BLaER1 (cell line): ENCODE results near the gene SCTR.

Experiments
- H3K27ac ChIP-seq: shearing (Covaris generic); formaldehyde crosslinking; 2 replicates; pipeline ENCODE4 v1.8.1; 2022
- H3K27me3 ChIP-seq: shearing (Covaris generic); formaldehyde crosslinking; 2 replicates; pipeline ENCODE4 v1.8.1; 2022
- H3K36me3 ChIP-seq: shearing (Covaris generic); formaldehyde crosslinking; 2 replicates; pipeline ENCODE4 v1.8.1; 2022
- H3K4me1 ChIP-seq: shearing (Covaris generic); formaldehyde crosslinking; 2 replicates; pipeline ENCODE4 v1.8.1; 2022
- H3K4me2 ChIP-seq: shearing (Covaris generic); formaldehyde crosslinking; 2 replicates; pipeline ENCODE4 v1.8.1; 2022
- H3K4me3 ChIP-seq: shearing (Covaris generic); formaldehyde crosslinking; 2 replicates; pipeline ENCODE4 v1.8.1; 2022
- H3K9ac ChIP-seq: shearing (Covaris generic); formaldehyde crosslinking; 2 replicates; pipeline ENCODE4 v1.8.1; 2022
- H3K9me3 ChIP-seq: shearing (Covaris generic); formaldehyde crosslinking; 2 replicates; pipeline ENCODE4 v1.8.1; 2022
- H4K20me1 ChIP-seq: shearing (Covaris generic); formaldehyde crosslinking; 2 replicates; pipeline ENCODE4 v1.8.1; 2022
- Cebpa-rat ChIP-seq: shearing (Covaris generic); IDR thresholded peaks from 2 replicates; pipeline ENCODE4 v1.8.1; 2022

The SCTR gene

GRCh38 chr2:119448427-119449141, 75.7 kb downstream of the SCTR start:
- H3K9me3 ChIP-seq: peaks cover 6% of the 10 kb centered on the region; the same call in 1 of the 2 replicates
- no peak overlapping the region for H3K27ac ChIP-seq
- H4K20me1 ChIP-seq: no peaks in the 10 kb centered on the region
- no peak for TF ChIP-seq Cebpa-rat
- no peak overlapping the region for H3K4me3 ChIP-seq
- H3K36me3 ChIP-seq: no peaks in the 10 kb centered on the region
- H3K4me1 ChIP-seq: peaks cover 25% of the 10 kb centered on the region
- peak overlapping the region; percentile 60 for H3K4me2 ChIP-seq
- H3K9ac ChIP-seq: no peak overlapping the region
- H3K27me3 ChIP-seq: no peaks in the 10 kb centered on the region

DNA sequence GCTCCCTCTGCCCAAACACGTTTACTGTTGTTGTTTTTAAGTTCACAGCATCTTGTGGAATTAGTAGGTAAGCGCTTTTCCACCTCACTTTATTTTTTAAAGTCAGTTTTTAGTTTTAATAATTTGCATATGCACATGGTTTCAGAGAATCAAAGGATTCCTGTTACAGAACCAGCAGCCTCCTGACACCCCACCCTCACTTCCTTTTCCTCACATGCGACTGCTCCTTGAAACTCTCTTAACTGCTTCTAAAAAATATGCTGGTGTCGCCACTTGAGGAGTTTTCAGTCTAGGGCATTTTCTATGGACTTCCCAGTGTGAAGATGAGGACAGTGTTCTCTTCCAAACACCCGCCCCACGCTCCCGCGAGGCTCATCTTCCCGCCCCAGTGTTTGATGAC, 78.2 kb downstream of the SCTR start:
- H3K27me3 ChIP-seq: no peaks in the 10 kb centered on the region
- H4K20me1 ChIP-seq: no peaks in the 10 kb centered on the region
- peak overlapping the region; percentile 27; the same call in 1 of the 2 replicates for H3K4me2 ChIP-seq
- H3K9me3 ChIP-seq: peaks cover 6% of the 10 kb centered on the region; the same call in 1 of the 2 replicates
- H3K27ac ChIP-seq: no peak overlapping the region
- H3K9ac ChIP-seq: no peak overlapping the region
- no peaks in the 10 kb centered on the region for H3K36me3 ChIP-seq
- TF ChIP-seq Cebpa-rat: no peak
- H3K4me1 ChIP-seq: peaks cover 25% of the 10 kb centered on the region
- no peak overlapping the region for H3K4me3 ChIP-seq

DNA sequence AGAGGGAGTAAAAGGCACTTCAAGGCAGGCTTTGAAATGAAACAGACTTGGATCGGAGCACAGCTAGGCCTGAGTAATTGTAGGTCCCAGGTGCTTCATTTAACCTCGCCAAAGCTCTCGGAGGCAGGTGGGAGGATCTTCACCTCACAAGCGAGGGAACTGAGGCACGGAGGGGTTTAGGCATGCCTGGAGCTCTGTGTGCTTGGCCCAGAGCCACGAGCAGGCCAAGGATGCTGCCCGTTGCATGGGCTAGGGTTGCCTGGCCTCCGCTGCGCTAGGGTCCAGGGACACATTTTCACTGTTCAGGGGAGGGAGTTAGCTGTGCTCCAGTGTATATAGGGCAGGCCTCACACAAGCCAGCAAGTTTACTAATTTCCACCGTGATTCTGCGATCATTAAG, 81.4 kb downstream of the SCTR start:
- Histone ChIP-seq H3K27ac (no peak overlapping the region), H3K4me1 (peaks cover 11% of the 10 kb centered on the region), H4K20me1 (no peaks in the 10 kb centered on the region), H3K9me3 (peaks cover 6% of the 10 kb centered on the region; the same call in 1 of the 2 replicates), H3K9ac (no peak overlapping the region), H3K4me2 (no peak overlapping the region), H3K27me3 (no peaks in the 10 kb centered on the region), H3K36me3 (no peaks in the 10 kb centered on the region), H3K4me3 (no peak overlapping the region)
- TF ChIP-seq Cebpa-rat: no peak

DNA sequence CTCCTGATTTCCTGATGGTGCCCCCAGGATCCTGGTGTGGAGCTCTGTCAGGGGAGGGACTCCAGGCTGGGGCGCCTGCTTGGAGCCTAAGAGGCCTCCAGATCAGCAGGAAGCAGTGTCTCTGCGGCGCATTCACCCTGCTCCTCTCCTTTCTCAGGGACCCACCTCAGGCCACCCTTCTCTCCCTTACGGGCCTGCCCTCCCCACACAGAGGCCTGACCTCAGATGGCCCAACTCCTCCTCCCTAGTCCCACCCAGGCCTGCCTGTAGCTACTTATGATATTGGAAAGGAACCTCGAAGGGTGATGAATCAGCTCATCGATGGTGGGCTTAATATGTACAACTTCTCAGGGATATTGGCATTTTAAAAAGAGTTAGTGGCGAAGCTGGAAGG, 82.1 kb downstream of the SCTR start:
- H3K4me2 ChIP-seq: no peak overlapping the region
- H3K27me3 ChIP-seq: no peaks in the 10 kb centered on the region
- H4K20me1 ChIP-seq: no peaks in the 10 kb centered on the region
- H3K4me1 ChIP-seq: peaks cover 11% of the 10 kb centered on the region
- H3K27ac ChIP-seq: no peak overlapping the region
- no peak for TF ChIP-seq Cebpa-rat
- no peaks in the 10 kb centered on the region for H3K36me3 ChIP-seq
- no peak overlapping the region for H3K9ac ChIP-seq
- H3K9me3 ChIP-seq: peaks cover 6% of the 10 kb centered on the region; the same call in 1 of the 2 replicates
- no peak overlapping the region for H3K4me3 ChIP-seq

GRCh38 chr2:119441376-119442225, 82.7 kb downstream of the SCTR start:
- H3K4me1 ChIP-seq: peaks cover 10% of the 10 kb centered on the region
- no peaks in the 10 kb centered on the region for H3K36me3 ChIP-seq
- peaks cover 6% of the 10 kb centered on the region; the same call in 1 of the 2 replicates for H3K9me3 ChIP-seq
- H4K20me1 ChIP-seq: no peaks in the 10 kb centered on the region
- no peak for TF ChIP-seq Cebpa-rat
- H3K9ac ChIP-seq: no peak overlapping the region
- no peak overlapping the region for H3K4me2 ChIP-seq
- no peaks in the 10 kb centered on the region for H3K27me3 ChIP-seq
- H3K27ac ChIP-seq: no peak overlapping the region
- H3K4me3 ChIP-seq: no peak overlapping the region

GRCh38 chr2:119440873-119441272, 83.4 kb downstream of the SCTR start:
- Histone ChIP-seq H3K9me3 (peaks cover 6% of the 10 kb centered on the region; the same call in 1 of the 2 replicates), H3K4me1 (peaks cover 2% of the 10 kb centered on the region; the same call in 1 of the 2 replicates), H3K36me3 (no peaks in the 10 kb centered on the region), H4K20me1 (no peaks in the 10 kb centered on the region), H3K4me3 (no peak overlapping the region), H3K4me2 (no peak overlapping the region), H3K9ac (no peak overlapping the region), H3K27ac (no peak overlapping the region), H3K27me3 (no peaks in the 10 kb centered on the region)
- TF ChIP-seq Cebpa-rat: no peak

DNA sequence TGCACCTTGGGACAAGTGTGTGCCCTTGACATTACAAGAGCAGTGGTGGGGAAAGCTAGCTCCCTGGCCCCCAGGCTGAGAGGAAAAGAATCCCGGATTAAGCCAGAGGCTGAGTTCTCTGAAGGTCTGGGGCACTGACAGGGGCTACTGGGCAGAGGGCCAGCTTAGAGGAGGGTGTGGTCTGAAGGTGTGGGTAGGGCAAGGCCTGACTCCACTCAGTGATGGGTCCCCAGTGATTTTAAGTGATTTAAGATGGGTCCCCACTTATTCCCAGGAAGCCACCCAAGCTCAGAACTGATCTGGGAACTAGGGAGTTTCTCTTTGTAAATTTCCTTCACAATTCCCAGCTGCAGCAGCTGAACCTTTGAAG, 83.8 kb downstream of the SCTR start:
- no peak overlapping the region for H3K27ac ChIP-seq
- no peak overlapping the region for H3K9ac ChIP-seq
- no peaks in the 10 kb centered on the region for H3K36me3 ChIP-seq
- H3K27me3 ChIP-seq: no peaks in the 10 kb centered on the region
- H3K4me1 ChIP-seq: no peaks in the 10 kb centered on the region
- no peak overlapping the region for H3K4me2 ChIP-seq
- no peaks in the 10 kb centered on the region for H4K20me1 ChIP-seq
- no peak overlapping the region for H3K4me3 ChIP-seq
- TF ChIP-seq Cebpa-rat: no peak
- H3K9me3 ChIP-seq: peaks cover 5% of the 10 kb centered on the region; the same call in 1 of the 2 replicates

GRCh38 chr2:119439574-119440500, 84.4 kb downstream of the SCTR start:
- H3K4me3 ChIP-seq: no peak overlapping the region
- no peaks in the 10 kb centered on the region for H3K9me3 ChIP-seq
- no peak overlapping the region for H3K4me2 ChIP-seq
- no peaks in the 10 kb centered on the region for H3K4me1 ChIP-seq
- H4K20me1 ChIP-seq: no peaks in the 10 kb centered on the region
- H3K27ac ChIP-seq: no peak overlapping the region
- H3K27me3 ChIP-seq: no peaks in the 10 kb centered on the region
- no peaks in the 10 kb centered on the region for H3K36me3 ChIP-seq
- no peak for TF ChIP-seq Cebpa-rat
- H3K9ac ChIP-seq: no peak overlapping the region

GRCh38 chr2:119438726-119439284, 85.5 kb downstream of the SCTR start:
- H3K27ac ChIP-seq: no peak overlapping the region
- no peaks in the 10 kb centered on the region for H3K9me3 ChIP-seq
- no peak for TF ChIP-seq Cebpa-rat
- H3K4me2 ChIP-seq: no peak overlapping the region
- no peaks in the 10 kb centered on the region for H3K27me3 ChIP-seq
- H3K9ac ChIP-seq: no peak overlapping the region
- no peaks in the 10 kb centered on the region for H4K20me1 ChIP-seq
- H3K4me3 ChIP-seq: no peak overlapping the region
- H3K4me1 ChIP-seq: no peaks in the 10 kb centered on the region
- H3K36me3 ChIP-seq: no peaks in the 10 kb centered on the region
